ENCODE data around the gene CCER1.

DNA sequence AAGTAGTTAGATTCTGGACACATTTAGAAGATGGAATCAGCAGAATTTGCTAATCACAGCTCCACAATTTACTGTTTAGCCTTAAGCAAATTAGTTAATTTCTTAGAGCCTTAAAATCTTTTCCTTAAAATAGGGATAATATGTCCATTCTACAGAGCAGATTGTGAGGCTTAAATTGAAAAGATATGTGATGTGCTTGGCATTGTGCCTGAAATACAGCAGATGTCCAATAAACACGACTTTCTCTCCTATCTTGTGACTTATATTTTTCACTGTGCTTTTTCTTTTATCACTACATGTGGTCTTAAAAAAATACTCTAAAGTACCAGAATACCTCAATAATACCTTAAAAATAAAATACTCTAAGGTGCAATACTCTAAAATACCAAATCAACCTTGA lies 30.6 kb downstream of the CCER1 start:
- TF ChIP-seq, protein P1, sequence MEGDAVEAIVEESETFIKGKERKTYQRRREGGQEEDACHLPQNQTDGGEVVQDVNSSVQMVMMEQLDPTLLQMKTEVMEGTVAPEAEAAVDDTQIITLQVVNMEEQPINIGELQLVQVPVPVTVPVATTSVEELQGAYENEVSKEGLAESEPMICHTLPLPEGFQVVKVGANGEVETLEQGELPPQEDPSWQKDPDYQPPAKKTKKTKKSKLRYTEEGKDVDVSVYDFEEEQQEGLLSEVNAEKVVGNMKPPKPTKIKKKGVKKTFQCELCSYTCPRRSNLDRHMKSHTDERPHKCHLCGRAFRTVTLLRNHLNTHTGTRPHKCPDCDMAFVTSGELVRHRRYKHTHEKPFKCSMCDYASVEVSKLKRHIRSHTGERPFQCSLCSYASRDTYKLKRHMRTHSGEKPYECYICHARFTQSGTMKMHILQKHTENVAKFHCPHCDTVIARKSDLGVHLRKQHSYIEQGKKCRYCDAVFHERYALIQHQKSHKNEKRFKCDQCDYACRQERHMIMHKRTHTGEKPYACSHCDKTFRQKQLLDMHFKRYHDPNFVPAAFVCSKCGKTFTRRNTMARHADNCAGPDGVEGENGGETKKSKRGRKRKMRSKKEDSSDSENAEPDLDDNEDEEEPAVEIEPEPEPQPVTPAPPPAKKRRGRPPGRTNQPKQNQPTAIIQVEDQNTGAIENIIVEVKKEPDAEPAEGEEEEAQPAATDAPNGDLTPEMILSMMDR (IDR thresholded peaks at IDR 0.05), result no peak
- TF ChIP-seq POLR2A (IDR thresholded peaks at IDR 0.05), result no peak

All from Peyer's patch (tissue), 4 donors.